Breast epithelium (tissue), 4 donors: Measurements from ENCODE around the gene LRRC61. TPM values are rescaled to one million over a fixed set of nuclear protein-coding genes. Genes with fewer than 3 reads are reported as not detected.

ENCODE experiments used
- DNase-seq, 2 donors: peaks; one replicate each; pipeline ENCODE4 v3.0.0-alpha.2; 2019; ENCODE audit warnings: low spot score in 2 of 2
- H3K27ac ChIP-seq, 2 donors: fragments of 200-600 bp; sonication (generic) in 1 of 2; one replicate each; pipeline ENCODE4 v1.5.1; 2016 to 2019; ENCODE audit warnings: mild to moderate bottlenecking in 1 of 2
- H3K27me3 ChIP-seq, 2 donors: fragments of 200-600 bp; sonication (generic) in 1 of 2; one replicate each; pipeline versions ENCODE4 v1.5.1 to v1.6.0; 2017 to 2019; ENCODE audit warnings: control low read depth in 1 of 2, mild to moderate bottlenecking in 1 of 2
- H3K36me3 ChIP-seq: fragments of 200-600 bp; one replicate; pipeline ENCODE4 v1.5.1; 2019
- H3K4me1 ChIP-seq, 2 donors: fragments of 200-600 bp; sonication (generic); one replicate each; pipeline ENCODE4 v1.5.1; 2016 to 2019; ENCODE audit warnings: control low read depth in 1 of 2
- H3K4me3 ChIP-seq, 3 donors: fragments of 200-600 bp; sonication (generic); 1 replicate in 2 of 3; 2 replicates in 1 of 3; pipeline ENCODE4 v1.5.1; 2016 to 2019; ENCODE audit warnings: mild to moderate bottlenecking in 3 of 3, moderate library complexity in 2 of 3
- H3K9me3 ChIP-seq, 2 donors: fragments of 200-600 bp; sonication (generic) in 1 of 2; one replicate each; pipeline ENCODE4 v1.5.1; 2016 to 2019; ENCODE audit warnings: control low read depth in 1 of 2
- POLR2A ChIP-seq: fragments of 450-650 bp; IDR thresholded peaks from one replicate; pipeline ENCODE4 v1.6.1; 2016; ENCODE audit warnings: antibody characterized with exemption, mild to moderate bottlenecking, moderate library complexity
- POLR2AphosphoS5 ChIP-seq, 3 donors: sonication (generic); formaldehyde crosslinking; IDR thresholded peaks; one replicate each; pipeline ENCODE4 v1.6.1; 2017; ENCODE audit warnings: antibody characterized with exemption in 3 of 3
- intact Hi-C: fragments of 100-400 bp; cut with DNase I; formaldehyde crosslinking; loops from one replicate; pipeline ENCODE4 v1.15.1; 2023; ENCODE audit warnings: low total_unique reads
- total RNA-seq, 3 donors: library from RNA; depleted of rRNA; stranded (reverse); fragments of >200 nt; gene quantifications; one replicate each; pipeline ENCODE4 v1.1.0, GENCODE V29; 2016
- TF ChIP-seq, protein P1 (sequence below), 3 donors: fragments of 450-650 bp; IDR thresholded peaks; one replicate each; pipeline ENCODE4 v1.5.1; 2016 to 2017; ENCODE audit warnings: antibody characterized with exemption in 3 of 3, mild to moderate bottlenecking in 3 of 3, moderate library complexity in 3 of 3

The LRRC61 gene
- total RNA-seq, 3 donors from 2014 or later: 8.0 to 23.4 (median 15.4) TPM

DNA sequence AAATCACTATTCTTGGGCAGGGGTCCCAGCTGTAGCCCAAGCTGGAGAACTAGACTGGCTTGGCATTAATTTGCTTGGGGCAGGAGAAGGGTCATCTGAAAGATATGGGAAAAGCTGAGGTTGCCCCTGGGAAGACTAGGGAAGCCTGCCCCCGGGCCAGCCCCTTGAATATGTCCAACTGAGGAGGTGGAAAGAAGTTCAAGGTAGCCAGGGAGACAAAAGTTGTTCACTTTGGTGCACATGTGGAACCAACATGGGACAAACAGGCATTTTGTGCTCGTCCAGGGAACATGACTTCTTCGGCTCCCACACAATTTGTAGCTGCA, 1.4 kb upstream of the LRRC61 start:
- H3K27me3 ChIP-seq: no peaks in the 10 kb centered on the region
- TF ChIP-seq, protein P1, sequence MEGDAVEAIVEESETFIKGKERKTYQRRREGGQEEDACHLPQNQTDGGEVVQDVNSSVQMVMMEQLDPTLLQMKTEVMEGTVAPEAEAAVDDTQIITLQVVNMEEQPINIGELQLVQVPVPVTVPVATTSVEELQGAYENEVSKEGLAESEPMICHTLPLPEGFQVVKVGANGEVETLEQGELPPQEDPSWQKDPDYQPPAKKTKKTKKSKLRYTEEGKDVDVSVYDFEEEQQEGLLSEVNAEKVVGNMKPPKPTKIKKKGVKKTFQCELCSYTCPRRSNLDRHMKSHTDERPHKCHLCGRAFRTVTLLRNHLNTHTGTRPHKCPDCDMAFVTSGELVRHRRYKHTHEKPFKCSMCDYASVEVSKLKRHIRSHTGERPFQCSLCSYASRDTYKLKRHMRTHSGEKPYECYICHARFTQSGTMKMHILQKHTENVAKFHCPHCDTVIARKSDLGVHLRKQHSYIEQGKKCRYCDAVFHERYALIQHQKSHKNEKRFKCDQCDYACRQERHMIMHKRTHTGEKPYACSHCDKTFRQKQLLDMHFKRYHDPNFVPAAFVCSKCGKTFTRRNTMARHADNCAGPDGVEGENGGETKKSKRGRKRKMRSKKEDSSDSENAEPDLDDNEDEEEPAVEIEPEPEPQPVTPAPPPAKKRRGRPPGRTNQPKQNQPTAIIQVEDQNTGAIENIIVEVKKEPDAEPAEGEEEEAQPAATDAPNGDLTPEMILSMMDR (IDR thresholded peaks at IDR 0.05): no peak
- TF ChIP-seq POLR2AphosphoS5 (IDR thresholded peaks at IDR 0.05) (no peak), POLR2A (no peak)
- no peaks in the 10 kb centered on the region for H3K9me3 ChIP-seq
- H3K27ac ChIP-seq: peak overlapping the region in 1 of 2 donors; percentile 1
- intact Hi-C loops: no loop called here
- H3K4me1 ChIP-seq: peaks cover 0 to 8% of the 10 kb centered on the region in 2 donors
- DNase-seq: no peak
- peak overlapping the region in 1 of 3 donors; percentile 84 for H3K4me3 ChIP-seq
- no peaks in the 10 kb centered on the region for H3K36me3 ChIP-seq

DNA sequence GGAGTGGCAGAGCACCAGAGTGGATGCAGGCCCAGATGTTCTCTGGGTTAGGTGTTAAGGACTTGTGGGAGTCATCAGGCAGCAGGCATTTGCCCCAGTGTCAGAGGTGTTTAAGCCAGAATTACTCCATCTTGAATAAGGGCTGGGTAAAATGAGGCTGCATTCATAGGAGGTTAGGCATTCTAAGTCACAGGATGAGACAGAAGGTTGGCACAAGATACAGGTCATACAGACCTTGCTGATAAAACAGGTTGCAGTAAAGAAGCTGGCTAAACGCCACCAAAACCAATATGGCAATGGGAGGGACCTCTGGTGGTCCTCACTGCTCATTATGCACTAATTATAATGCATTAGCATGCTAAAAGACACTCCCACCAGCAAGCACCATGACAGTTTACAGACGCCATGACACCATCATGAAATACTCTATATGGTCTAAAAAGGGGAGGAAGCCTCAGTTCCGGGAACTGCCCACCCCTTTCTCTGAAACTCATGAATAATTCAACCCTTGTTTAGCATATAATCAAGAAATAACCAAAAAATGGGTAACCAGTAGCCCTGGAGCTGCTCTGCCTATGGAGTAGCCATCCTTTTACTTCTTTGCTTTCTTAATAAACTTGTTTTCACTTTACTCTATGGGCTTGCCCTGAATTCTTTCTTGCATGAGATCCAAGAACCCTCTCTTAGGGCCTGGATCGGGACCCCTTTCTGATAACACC, 882 bp upstream of the LRRC61 start:
- DNase-seq: no peak
- intact Hi-C loops: no loop called here
- Histone ChIP-seq H3K4me1 (peaks cover 0 to 8% of the 10 kb centered on the region in 2 donors), H3K36me3 (no peaks in the 10 kb centered on the region), H3K27ac (peak overlapping the region; percentile 91 to 92), H3K4me3 (peak overlapping the region in 2 of 3 donors; percentile 84 to 92), H3K9me3 (no peaks in the 10 kb centered on the region), H3K27me3 (no peaks in the 10 kb centered on the region)
- TF ChIP-seq POLR2AphosphoS5 (IDR thresholded peaks at IDR 0.05): no peak
- TF ChIP-seq, protein P1 (IDR thresholded peaks at IDR 0.05): no peak
- TF ChIP-seq POLR2A: no peak

DNA sequence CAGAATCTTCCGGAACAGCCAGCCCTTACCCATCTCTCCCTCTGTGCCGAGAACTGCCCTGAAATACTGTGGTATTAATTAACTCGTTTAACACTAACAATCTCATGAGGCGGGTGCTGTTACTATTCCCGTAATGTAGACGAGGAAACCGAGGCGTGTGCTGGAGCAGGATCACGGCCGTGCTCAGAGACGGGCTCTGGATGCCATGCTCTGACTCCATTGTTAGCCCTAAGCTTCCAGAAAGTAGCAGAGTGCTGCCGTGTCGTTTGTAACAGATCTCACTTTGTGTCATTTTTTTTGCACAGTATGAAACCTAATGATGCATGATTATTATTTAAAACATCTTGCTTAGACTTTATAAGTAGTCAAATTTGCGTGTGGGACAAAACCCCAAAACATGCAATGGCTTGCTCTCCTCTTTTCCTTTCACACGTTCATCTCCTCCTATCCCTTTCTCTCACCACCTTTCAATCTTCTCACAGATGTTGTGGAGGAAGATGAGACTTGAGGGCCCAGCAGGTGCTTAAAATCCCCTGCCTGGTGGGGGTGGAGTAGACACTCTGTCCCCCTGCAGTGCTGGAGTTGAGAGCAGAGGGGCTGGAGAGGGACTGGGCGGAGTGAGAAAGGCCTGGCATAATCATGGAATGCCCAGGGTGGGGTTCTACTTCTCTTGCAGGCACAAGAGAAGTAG, 672 bp downstream of the LRRC61 start:
- TF ChIP-seq, protein P1 (IDR thresholded peaks at IDR 0.05): no peak
- TF ChIP-seq POLR2A: no peak
- TF ChIP-seq POLR2AphosphoS5 (IDR thresholded peaks at IDR 0.05): no peak
- no peaks in the 10 kb centered on the region for H3K36me3 ChIP-seq
- peak overlapping the region; percentile 91 to 92 for H3K27ac ChIP-seq
- H3K9me3 ChIP-seq: no peaks in the 10 kb centered on the region
- no peaks in the 10 kb centered on the region for H3K27me3 ChIP-seq
- peak overlapping the region; percentile 47 to 92 (median 84) for H3K4me3 ChIP-seq
- no peak for DNase-seq
- intact Hi-C loops: no loop called here
- peaks cover 0 to 8% of the 10 kb centered on the region in 2 donors for H3K4me1 ChIP-seq

DNA sequence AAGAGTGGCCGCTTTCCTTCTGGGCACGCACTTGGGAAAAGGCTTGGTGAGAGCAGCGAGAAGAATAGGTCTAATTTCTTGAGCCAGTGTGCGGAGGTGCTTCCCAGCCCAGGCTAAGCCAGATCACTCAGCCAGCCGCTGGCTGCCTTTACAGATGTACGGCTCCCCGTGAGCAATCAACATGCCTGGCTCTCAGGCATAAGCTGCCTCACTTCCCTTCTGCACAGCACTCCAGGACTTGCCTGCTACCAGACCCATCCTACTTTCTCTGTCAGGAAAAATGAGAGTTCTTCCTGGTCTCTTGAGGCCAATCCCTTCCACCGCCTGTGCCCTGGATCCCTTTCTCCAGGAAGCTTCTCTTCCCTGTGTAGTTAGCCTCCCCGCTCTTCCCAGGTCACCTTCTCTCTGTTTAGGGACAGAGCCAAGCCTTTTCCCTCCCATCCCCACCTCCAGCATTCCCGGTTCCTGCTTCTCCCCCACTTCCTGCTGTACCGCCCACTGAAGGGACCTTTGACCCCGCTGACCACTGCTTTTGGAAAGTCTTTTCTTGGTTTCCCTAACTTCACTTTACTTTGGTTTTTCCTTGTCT, 1.3 kb downstream of the LRRC61 start:
- intact Hi-C loops: no loop called here
- Histone ChIP-seq H3K27ac (peak overlapping the region; percentile 91 to 92), H3K9me3 (no peaks in the 10 kb centered on the region), H3K36me3 (no peaks in the 10 kb centered on the region), H3K4me1 (peaks cover 0 to 8% of the 10 kb centered on the region in 2 donors), H3K4me3 (peak overlapping the region in 2 of 3 donors; percentile 84 to 92), H3K27me3 (no peaks in the 10 kb centered on the region)
- TF ChIP-seq POLR2AphosphoS5 (IDR thresholded peaks at IDR 0.05) (no peak), POLR2A (no peak)
- TF ChIP-seq, protein P1 (IDR thresholded peaks at IDR 0.05): no peak
- DNase-seq: no peak
